K562 (cell line): Measurements from ENCODE around the gene GDF2. TPM values are rescaled to one million over a fixed set of nuclear protein-coding genes. Genes with fewer than 3 reads are reported as not detected.

Source experiments
- ATF3 ChIP-seq, 2 experiments: fragments of 450-650 bp in 1 of 2; sonication (generic) in 1 of 2; formaldehyde crosslinking in 1 of 2; IDR thresholded peaks in 1 of 2; conservative IDR thresholded peaks in 1 of 2; 2 replicates each; pipeline versions ENCODE4 v1.6.1 to v1.8.1; 2016 to 2023; ENCODE audit warnings: mild to moderate bottlenecking in 2 of 2, moderate library complexity in 2 of 2, inconsistent platforms in 1 of 2, missing genetic modification reagents in 1 of 2
- BHLHE40 ChIP-seq: IDR thresholded peaks from 2 replicates; pipeline ENCODE4 v1.6.1; 2011; ENCODE audit warnings: low read length, improper control_type of control experiment
- CGGBP1 ChIP-seq: fragments of 250-450 bp; sonication (Bioruptor Pico); IDR thresholded peaks from 2 replicates; pipeline ENCODE4 v1.9.0; 2021; ENCODE audit warnings: mild to moderate bottlenecking
- FOXA3 ChIP-seq, 2 experiments: fragments of 450-650 bp in 1 of 2; sonication (generic) in 1 of 2; formaldehyde crosslinking; IDR thresholded peaks in 1 of 2; conservative IDR thresholded peaks in 1 of 2; 2 replicates each; pipeline versions ENCODE4 v1.4.0 to v1.8.0; 2020 to 2022; ENCODE audit warnings: mild to moderate bottlenecking in 2 of 2, missing genetic modification reagents in 1 of 2
- FOXK2 ChIP-seq, 2 experiments: fragments of 450-650 bp; IDR thresholded peaks in 1 of 2; conservative IDR thresholded peaks in 1 of 2; 2 replicates each; pipeline ENCODE4 v1.6.1; 2016; ENCODE audit warnings: low read depth in 2 of 2, mild to moderate bottlenecking in 1 of 2
- MBD1 ChIP-seq: fragments of 250-450 bp; sonication (Bioruptor Pico); IDR thresholded peaks from 2 replicates; pipeline ENCODE4 v1.8.0; 2022; ENCODE audit warnings: inconsistent platforms
- NONO ChIP-seq, 2 experiments: fragments of 200-400 bp in 1 of 2; fragments of 450-650 bp in 1 of 2; formaldehyde crosslinking in 1 of 2; IDR thresholded peaks; 2 replicates each; pipeline ENCODE4 v1.6.1; 2017; ENCODE audit warnings: low read depth in 2 of 2, mild to moderate bottlenecking in 2 of 2, moderate library complexity in 2 of 2, low read length in 1 of 2
- PHF8 ChIP-seq: fragments of 200-600 bp; sonication (generic); IDR thresholded peaks from 2 replicates; pipeline ENCODE4 v1.6.1; 2012; ENCODE audit warnings: mixed run types, mild to moderate bottlenecking, inconsistent platforms, low read length, moderate library complexity, borderline replicate concordance
- PTRF ChIP-seq: fragments of 450-650 bp; IDR thresholded peaks from 2 replicates; pipeline ENCODE4 v1.6.1; 2016; ENCODE audit warnings: mild to moderate bottlenecking, missing genetic modification characterization, missing compliant biosample characterization
- RB1 ChIP-seq: fragments of 450-650 bp; IDR thresholded peaks from 2 replicates; pipeline ENCODE4 v1.6.1; 2017; ENCODE audit warnings: low read depth, mild to moderate bottlenecking
- THAP7 ChIP-seq: fragments of 250-450 bp; sonication (Bioruptor Pico); IDR thresholded peaks from 2 replicates; pipeline ENCODE4 v1.5.0; 2021
- THRAP3 ChIP-seq: fragments of 450-650 bp; IDR thresholded peaks from 2 replicates; pipeline ENCODE4 v1.6.1; 2016; ENCODE audit warnings: mild to moderate bottlenecking, inconsistent platforms, borderline replicate concordance
- YBX1 ChIP-seq: fragments of 450-650 bp; IDR thresholded peaks from 2 replicates; pipeline ENCODE4 v1.7.1; 2016; ENCODE audit warnings: mild to moderate bottlenecking
- ZBTB34 ChIP-seq: fragments of 250-450 bp; sonication (Bioruptor Pico); IDR thresholded peaks from 2 replicates; pipeline ENCODE4 v1.8.0; 2021; ENCODE audit warnings: mild to moderate bottlenecking, moderate library complexity
- ZBTB8A ChIP-seq: fragments of 450-650 bp; IDR thresholded peaks from 2 replicates; pipeline ENCODE4 v1.6.1; 2018; ENCODE audit warnings: mild to moderate bottlenecking, moderate library complexity; ENCODE audit not compliant: partially characterized antibody
- ZNF197 ChIP-seq: fragments of 200-800 bp; sonication (Bioruptor generic); IDR thresholded peaks from 2 replicates; pipeline ENCODE4 v1.6.1; 2016; ENCODE audit warnings: low read depth, missing genetic modification characterization, missing compliant biosample characterization
- ZNF280A ChIP-seq: fragments of 450-650 bp; IDR thresholded peaks from 2 replicates; pipeline ENCODE4 v1.6.1; 2018; ENCODE audit warnings: mild to moderate bottlenecking, low read depth; ENCODE audit not compliant: partially characterized antibody
- ZNF431 ChIP-seq: sonication (generic); formaldehyde crosslinking; IDR thresholded peaks from 2 replicates; pipeline ENCODE4 v1.8.0; 2022; ENCODE audit warnings: mild to moderate bottlenecking, missing genetic modification reagents
- ZNF436 ChIP-seq: fragments of 250-450, 450-650 bp; sonication (Bioruptor Pico); formaldehyde crosslinking; IDR thresholded peaks from 2 replicates; pipeline ENCODE4 v1.7.0; 2020; ENCODE audit warnings: mild to moderate bottlenecking
- ZNF79 ChIP-seq: fragments of 250-450 bp; sonication (Bioruptor Pico); IDR thresholded peaks from 2 replicates; pipeline ENCODE4 v1.4.0; 2020; ENCODE audit warnings: low read depth, mild to moderate bottlenecking, moderate library complexity
- polyA plus RNA-seq, 8 experiments: library from polyadenylated mRNA; depleted of rRNA in 4 of 8; stranded (reverse) in 5 of 8; unstranded in 3 of 8; fragments of >200 nt; fragmentation: Nextera tagmentation in 2 of 8; fragmentation: Illumina TruSeq in 1 of 8; extraction: Ambion mirVana in 2 of 8; extraction: Trizol in 1 of 8; gene quantifications; 2 replicates each; pipeline versions ENCODE4 v1.2.1 to v1.2.3, GENCODE V29; 2011 to 2014; ENCODE audit warnings: inconsistent platforms in 1 of 8, missing spikeins in 1 of 8
- total RNA-seq, 7 experiments: library from RNA; depleted of rRNA in 6 of 7; stranded (reverse); fragments of >200 nt in 6 of 7; fragmentation: Illumina TruSeq in 2 of 7; extraction: Trizol in 2 of 7; gene quantifications; 2 replicates each; pipeline versions ENCODE4 v1.2.1 to v1.2.3, GENCODE V29; 2011 to 2021; ENCODE audit warnings: low replicate concordance in 1 of 7

GDF2 gene
- total and polyA plus RNA-seq, 9 of the 15 experiments (the other 6 are each of a cell fraction or from before 2014, with no cell fraction given): 0.08 to 0.58 (median 0.27) TPM; not detected in 2

GRCh38 chr10:47306387-47307210, 15.7 kb upstream of the GDF2 start (continued):
- TF ChIP-seq RB1 (peak; percentile 9; the same call in 1 of the 2 replicates), NONO (IDR thresholded peaks at IDR 0.05; ENCODE audit: low read depth in 2 of 2, low read length in 1 of 2) (no peak), ZNF431 (CRISPR knock-in tag) (no peak), PTRF (tag) (no peak), ZNF280A (no peak), ZBTB34 (CRISPR knock-in tag) (no peak), ATF3 (IDR thresholded peaks at IDR 0.05) (no peak; the same call in 1 of the 2 replicates), ATF3 (CRISPR knock-in tag; conservative IDR thresholded peaks at IDR 0.05) (no peak), BHLHE40 (no peak), CGGBP1 (CRISPR knock-in tag) (no peak), THAP7 (no peak), YBX1 (no peak), ZNF197 (CRISPR knock-in tag) (no peak), FOXK2 (conservative IDR thresholded peaks at IDR 0.05 in 1 of 2, IDR thresholded peaks at IDR 0.05 in 1 of 2; ENCODE audit: low read depth in 2 of 2) (0 out of 4 replicates have a peak, but pooled peaks have one; percentile 21 to 38), ZBTB8A (no peak), PHF8 (no peak), MBD1 (CRISPR knock-in tag) (no peak), FOXA3 (CRISPR knock-in tag; conservative IDR thresholded peaks at IDR 0.05 in 1 of 2, IDR thresholded peaks at IDR 0.05 in 1 of 2) (no peak), ZNF79 (CRISPR knock-in tag) (no peak), ZNF436 (no peak), THRAP3 (no peak)
